ENCODE data around the gene RNF222. TPM values are rescaled to one million over a fixed set of nuclear protein-coding genes. Genes with fewer than 3 reads are reported as not detected.

RNF222 gene
- total and polyA plus RNA-seq, 11 donors = not detected

GRCh38 chr17:8393470-8394231, 4.0 kb downstream of the RNF222 start:
- H3K27me3 ChIP-seq = peaks cover 0 to 41% (median 21%) of the 10 kb centered on the region in 9 donors
- no peak for DNase-seq
- no peaks in the 10 kb centered on the region for H3K9me3 ChIP-seq
- peak in 2 of 4 donors; percentile 44 to 54 for ATAC-seq
- H3K36me3 ChIP-seq = no peaks in the 10 kb centered on the region
- intact Hi-C loops (cut with DNase I) = no loop called here
- TF ChIP-seq CTCF (IDR thresholded peaks at IDR 0.05) = no peak
- no peak for TF ChIP-seq POLR2A (IDR thresholded peaks at IDR 0.05)
- WGBS, 4 donors = 64 to 72% (median 69%) methylated on average over 8 of the region's 8 CpGs
- H3K4me3 ChIP-seq = no peak overlapping the region
- H3K4me1 ChIP-seq = peaks cover 0 to 6% (median 0%) of the 10 kb centered on the region in 12 donors
- H3K27ac ChIP-seq = no peak overlapping the region

- Histone ChIP-seq H3K36me3 (no peaks in the 10 kb centered on the region), H3K4me3 (no peak overlapping the region), H3K4me1 (peaks cover 0 to 6% (median 0%) of the 10 kb centered on the region in 12 donors), H3K27me3 (peaks cover 0 to 37% (median 18%) of the 10 kb centered on the region in 9 donors), H3K9me3 (no peaks in the 10 kb centered on the region), H3K27ac (no peak overlapping the region)
- WGBS, 4 donors = 84 to 90% (median 86%) methylated on average over 8 to 46 of the region's 46 CpGs
- no peak for TF ChIP-seq CTCF (IDR thresholded peaks at IDR 0.05)
- no peak for TF ChIP-seq POLR2A (IDR thresholded peaks at IDR 0.05)
- DNase-seq = no peak
- peak in 1 of 4 donors; percentile 29 for ATAC-seq
- intact Hi-C loops (cut with DNase I) = no loop called here
These were observed 4.8 kb downstream of the RNF222 start for GRCh38 chr17:8392674-8393469.

- WGBS, 4 donors = 64 to 72% (median 67%) methylated on average over 16 to 18 of the region's 18 CpGs
- ATAC-seq = peak in 1 of 4 donors; percentile 27
- no peak overlapping the region for H3K4me3 ChIP-seq
- intact Hi-C loops (cut with DNase I) = no loop called here
- no peaks in the 10 kb centered on the region for H3K36me3 ChIP-seq
- H3K9me3 ChIP-seq = no peaks in the 10 kb centered on the region
- H3K27me3 ChIP-seq = peaks cover 0 to 32% (median 16%) of the 10 kb centered on the region in 9 donors
- DNase-seq = no peak
- no peak for TF ChIP-seq CTCF (IDR thresholded peaks at IDR 0.05)
- TF ChIP-seq POLR2A (IDR thresholded peaks at IDR 0.05) = no peak
- H3K27ac ChIP-seq = no peak overlapping the region
- H3K4me1 ChIP-seq = peaks cover 0 to 6% (median 0%) of the 10 kb centered on the region in 12 donors
These were observed 5.4 kb downstream of the RNF222 start for GRCh38 chr17:8392274-8392673.

GRCh38 chr17:8391711-8392110, 5.9 kb downstream of the RNF222 start:
- Histone ChIP-seq H3K27me3 (peaks cover 0 to 27% (median 11%) of the 10 kb centered on the region in 9 donors), H3K36me3 (no peaks in the 10 kb centered on the region), H3K4me1 (peaks cover 0 to 6% (median 0%) of the 10 kb centered on the region in 12 donors), H3K4me3 (no peak overlapping the region), H3K27ac (no peak overlapping the region), H3K9me3 (no peaks in the 10 kb centered on the region)
- intact Hi-C loops (cut with DNase I) = no loop called here
- no peak for DNase-seq
- WGBS, 4 donors = 46 to 60% (median 50%) methylated on average over 9 of the region's 9 CpGs
- ATAC-seq = no peak
- TF ChIP-seq CTCF (IDR thresholded peaks at IDR 0.05) (no peak), POLR2A (IDR thresholded peaks at IDR 0.05) (no peak)
